Loucy (cell line): ENCODE data around the gene EGR2.

Experiments
- H2AFZ ChIP-seq: fragments of 200-600 bp; sonication (generic); 2 replicates; pipeline ENCODE4 v1.6.0; 2016; ENCODE audit warnings: antibody characterized with exemption, mild to moderate bottlenecking, low read length, moderate library complexity
- H3F3A ChIP-seq: fragments of 200-600 bp; 2 replicates; pipeline ENCODE4 v1.6.0; 2016; ENCODE audit warnings: antibody characterized with exemption, low read depth, mild to moderate bottlenecking
- H3K27me3 ChIP-seq: fragments of 200-600 bp; sonication (generic); 2 replicates; pipeline ENCODE4 v1.6.1; 2014; ENCODE audit warnings: low read length, mild to moderate bottlenecking; ENCODE audit not compliant: insufficient read depth, poor library complexity, severe bottlenecking
- H3K36me3 ChIP-seq: fragments of 200-600 bp; sonication (generic); 2 replicates; pipeline ENCODE4 v1.6.1; 2016; ENCODE audit warnings: low read length; ENCODE audit not compliant: insufficient read depth
- H3K4me1 ChIP-seq: fragments of 200-600 bp; sonication (generic); 2 replicates; pipeline ENCODE4 v1.5.1; 2014; ENCODE audit warnings: low read length, mild to moderate bottlenecking; ENCODE audit not compliant: insufficient read depth, poor library complexity, severe bottlenecking
- H3K4me2 ChIP-seq: fragments of 200-600 bp; sonication (generic); 2 replicates; pipeline ENCODE4 v1.6.0; 2014; ENCODE audit warnings: antibody characterized with exemption, low read length, low read depth, mild to moderate bottlenecking; ENCODE audit not compliant: poor library complexity, severe bottlenecking
- H3K4me3 ChIP-seq: fragments of 200-600 bp; sonication (generic); 2 replicates; pipeline ENCODE4 v1.5.1; 2014; ENCODE audit warnings: low read length, mild to moderate bottlenecking, mixed read lengths; ENCODE audit not compliant: poor library complexity, severe bottlenecking
- H3K79me2 ChIP-seq: fragments of 200-600 bp; sonication (generic); 2 replicates; pipeline ENCODE4 v1.6.1; 2014; ENCODE audit warnings: low read length; ENCODE audit not compliant: insufficient read depth
- H3K9ac ChIP-seq: fragments of 200-600 bp; sonication (generic); 2 replicates; pipeline ENCODE4 v1.6.0; 2014; ENCODE audit warnings: mild to moderate bottlenecking, low read depth, low read length, moderate library complexity; ENCODE audit not compliant: poor library complexity, severe bottlenecking
- H3K9me2 ChIP-seq: fragments of 200-600 bp; sonication (generic); replicated peaks from 2 replicates; pipeline ENCODE4 v1.6.1; 2016; ENCODE audit warnings: low read depth, low read length, mixed read lengths
- H3K9me3 ChIP-seq: fragments of 200-600 bp; sonication (generic); 2 replicates; pipeline ENCODE4 v1.6.1; 2014; ENCODE audit warnings: mild to moderate bottlenecking, antibody characterized with exemption, low read length, low read depth; ENCODE audit not compliant: insufficient read depth
- H4K20me1 ChIP-seq: fragments of 200-600 bp; sonication (generic); 2 replicates; pipeline ENCODE4 v1.6.0; 2014; ENCODE audit warnings: antibody characterized with exemption, low read length, mild to moderate bottlenecking; ENCODE audit not compliant: insufficient read depth, poor library complexity, severe bottlenecking
- EZH2phosphoT487 ChIP-seq: fragments of 200-600 bp; IDR thresholded peaks from 2 replicates; pipeline ENCODE4 v1.6.1; 2018; ENCODE audit warnings: antibody characterized with exemption, mild to moderate bottlenecking, moderate library complexity, borderline replicate concordance
- TF ChIP-seq, protein P1 (sequence below): fragments of 200-600 bp; sonication (generic); conservative IDR thresholded peaks from 2 replicates; pipeline ENCODE4 v1.5.1; 2014; ENCODE audit warnings: mild to moderate bottlenecking, antibody characterized with exemption, low read length

The EGR2 gene

DNA sequence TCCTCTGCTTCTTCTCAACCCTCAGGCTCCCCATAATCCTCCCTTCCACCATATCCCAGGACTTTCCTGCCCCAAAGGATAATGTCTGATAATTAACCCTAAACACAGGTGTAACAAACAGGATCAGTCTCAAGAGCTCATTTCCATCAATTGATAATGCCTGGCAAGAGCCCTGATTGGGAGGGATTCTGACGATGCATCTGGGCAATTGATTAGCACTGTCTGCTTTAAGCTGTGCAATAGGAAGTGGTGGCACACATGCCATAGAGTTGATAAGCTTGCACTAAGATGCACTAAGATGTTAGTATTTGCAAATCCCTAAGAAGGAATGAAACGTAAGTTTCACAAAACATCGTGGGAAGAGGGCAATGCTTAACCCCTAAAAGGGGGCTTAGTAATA is 27.4 kb upstream of the EGR2 start:
- no peaks in the 10 kb centered on the region for H3K4me1 ChIP-seq
- H3K27me3 ChIP-seq: no peaks in the 10 kb centered on the region
- H3K9me2 ChIP-seq: no peaks in the 10 kb centered on the region
- no peaks in the 10 kb centered on the region for H3K9me3 ChIP-seq
- H2AFZ ChIP-seq: no peak overlapping the region
- H4K20me1 ChIP-seq: no peaks in the 10 kb centered on the region
- no peaks in the 10 kb centered on the region for H3K79me2 ChIP-seq
- no peak overlapping the region for H3K4me3 ChIP-seq
- no peak overlapping the region for H3K9ac ChIP-seq
- no peaks in the 10 kb centered on the region for H3K36me3 ChIP-seq
- TF ChIP-seq, protein P1, sequence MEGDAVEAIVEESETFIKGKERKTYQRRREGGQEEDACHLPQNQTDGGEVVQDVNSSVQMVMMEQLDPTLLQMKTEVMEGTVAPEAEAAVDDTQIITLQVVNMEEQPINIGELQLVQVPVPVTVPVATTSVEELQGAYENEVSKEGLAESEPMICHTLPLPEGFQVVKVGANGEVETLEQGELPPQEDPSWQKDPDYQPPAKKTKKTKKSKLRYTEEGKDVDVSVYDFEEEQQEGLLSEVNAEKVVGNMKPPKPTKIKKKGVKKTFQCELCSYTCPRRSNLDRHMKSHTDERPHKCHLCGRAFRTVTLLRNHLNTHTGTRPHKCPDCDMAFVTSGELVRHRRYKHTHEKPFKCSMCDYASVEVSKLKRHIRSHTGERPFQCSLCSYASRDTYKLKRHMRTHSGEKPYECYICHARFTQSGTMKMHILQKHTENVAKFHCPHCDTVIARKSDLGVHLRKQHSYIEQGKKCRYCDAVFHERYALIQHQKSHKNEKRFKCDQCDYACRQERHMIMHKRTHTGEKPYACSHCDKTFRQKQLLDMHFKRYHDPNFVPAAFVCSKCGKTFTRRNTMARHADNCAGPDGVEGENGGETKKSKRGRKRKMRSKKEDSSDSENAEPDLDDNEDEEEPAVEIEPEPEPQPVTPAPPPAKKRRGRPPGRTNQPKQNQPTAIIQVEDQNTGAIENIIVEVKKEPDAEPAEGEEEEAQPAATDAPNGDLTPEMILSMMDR: no peak
- TF ChIP-seq EZH2phosphoT487: no peak
- no peaks in the 10 kb centered on the region for H3F3A ChIP-seq
- no peak overlapping the region for H3K4me2 ChIP-seq

- Histone ChIP-seq H3K27me3 (no peaks in the 10 kb centered on the region), H3K4me2 (no peak overlapping the region), H3F3A (no peaks in the 10 kb centered on the region), H3K36me3 (no peaks in the 10 kb centered on the region), H4K20me1 (no peaks in the 10 kb centered on the region), H3K79me2 (no peaks in the 10 kb centered on the region), H3K9me2 (no peaks in the 10 kb centered on the region), H2AFZ (no peak overlapping the region), H3K4me1 (no peaks in the 10 kb centered on the region), H3K4me3 (no peak overlapping the region), H3K9ac (no peak overlapping the region), H3K9me3 (no peaks in the 10 kb centered on the region)
- TF ChIP-seq EZH2phosphoT487: no peak
- TF ChIP-seq, protein P1: no peak
These were observed 26.8 kb upstream of the EGR2 start for GRCh38 chr10:62842983-62843382.

DNA sequence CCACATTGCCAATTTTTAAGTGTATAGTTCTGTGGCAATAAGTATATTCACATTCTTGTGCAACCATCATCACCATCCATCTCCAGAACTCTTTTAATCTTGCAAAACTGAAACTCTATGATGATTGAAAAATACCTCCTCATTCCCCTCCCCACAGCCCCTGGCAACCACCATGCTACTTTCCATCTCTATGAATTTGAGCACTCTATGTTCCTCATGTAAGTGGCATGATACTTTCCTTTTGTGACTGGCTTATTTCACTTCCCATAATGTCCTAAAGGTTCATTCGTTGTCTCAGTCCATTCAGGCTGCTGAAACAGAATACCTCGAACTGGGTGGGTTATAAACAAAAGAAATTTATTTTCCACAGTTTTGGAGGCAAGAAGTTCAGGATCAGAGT is 23.4 kb upstream of the EGR2 start:
- Histone ChIP-seq H3K9me2 (no peaks in the 10 kb centered on the region), H3K79me2 (no peaks in the 10 kb centered on the region), H3K4me2 (no peak overlapping the region), H3K9ac (no peak overlapping the region), H3K4me3 (no peak overlapping the region), H3K4me1 (no peaks in the 10 kb centered on the region), H3K36me3 (no peaks in the 10 kb centered on the region), H2AFZ (no peak overlapping the region), H4K20me1 (no peaks in the 10 kb centered on the region), H3K9me3 (no peaks in the 10 kb centered on the region), H3K27me3 (no peaks in the 10 kb centered on the region), H3F3A (no peaks in the 10 kb centered on the region)
- TF ChIP-seq, protein P1: no peak
- no peak for TF ChIP-seq EZH2phosphoT487
